PC-3 (cell line): ENCODE results near the gene CPNE7. TPM values are rescaled to one million over a fixed set of nuclear protein-coding genes. Genes with fewer than 3 reads are reported as not detected.

Source experiments
- ATAC-seq: fragments of 200-7000 bp; cut with Tn5 transposase; 2 replicates; pipeline ENCODE4 v1.9.1; 2020; ENCODE audit warnings: mild to moderate bottlenecking, moderate library complexity
- BruUV-seq: library from RNA; stranded (reverse); fragments of 400-500 nt; replicated peaks from 2 replicates; lab custom pipeline; 2021; lab: Mats Ljungman, UMichigan
- CTCF ChIA-PET: fragments of 300-600 bp; sonication (Branson Sonifier 250); formaldehyde crosslinking; loops from one replicate; lab custom pipeline; 2022; ENCODE audit warnings: antibody characterized with exemption; lab: Charles Lee
- POLR2A ChIA-PET: fragments of 300-600 bp; sonication (Branson Sonifier 250); formaldehyde crosslinking; loops from one replicate; lab custom pipeline; 2022; ENCODE audit warnings: antibody characterized with exemption; ENCODE audit not compliant: unreplicated experiment; lab: Charles Lee
- DNase-seq: peaks from one replicate; pipeline ENCODE4 v3.0.0-alpha.2; 2015
- H2AFZ ChIP-seq: fragments of 300-600 bp; sonication (generic); 2 replicates; pipeline ENCODE4 v1.6.0; 2016; ENCODE audit warnings: antibody characterized with exemption, low read length
- H3F3A ChIP-seq: fragments of 300-600 bp; sonication (generic); one replicate; pipeline ENCODE4 v1.6.0; 2017; ENCODE audit warnings: antibody characterized with exemption, low read length, control low read depth, mild to moderate bottlenecking; ENCODE audit not compliant: unreplicated experiment
- H3K27ac ChIP-seq: fragments of 300-600 bp; sonication (generic); 2 replicates; pipeline ENCODE4 v1.5.1; 2016; ENCODE audit warnings: mild to moderate bottlenecking, low read length
- H3K27me3 ChIP-seq: fragments of 300-600 bp; sonication (generic); 2 replicates; pipeline ENCODE4 v1.6.1; 2016; ENCODE audit warnings: low read length, mixed read lengths
- H3K36me3 ChIP-seq: fragments of 300-600 bp; sonication (generic); 2 replicates; pipeline ENCODE4 v1.6.1; 2016; ENCODE audit warnings: low read depth, mixed run types, low read length, mixed read lengths
- H3K4me1 ChIP-seq: fragments of 300-600 bp; sonication (generic); 2 replicates; pipeline ENCODE4 v1.5.1; 2016; ENCODE audit warnings: low read length; ENCODE audit not compliant: insufficient read depth
- H3K4me2 ChIP-seq: fragments of 300-600 bp; sonication (generic); 2 replicates; pipeline ENCODE4 v1.6.0; 2016; ENCODE audit warnings: low read length
- H3K4me3 ChIP-seq: fragments of 300-600 bp; sonication (generic); 2 replicates; pipeline ENCODE4 v1.5.1; 2016; ENCODE audit warnings: mild to moderate bottlenecking, low read length, mixed read lengths
- H3K79me2 ChIP-seq: fragments of 300-600 bp; sonication (generic); 2 replicates; pipeline ENCODE4 v1.6.1; 2017; ENCODE audit warnings: low read length, mixed read lengths
- H3K9ac ChIP-seq: fragments of 300-600 bp; sonication (generic); 2 replicates; pipeline ENCODE4 v1.6.0; 2016; ENCODE audit warnings: mild to moderate bottlenecking, low read length
- H3K9me2 ChIP-seq: fragments of 300-600 bp; sonication (generic); replicated peaks from 2 replicates; pipeline ENCODE4 v1.6.1; 2016; ENCODE audit warnings: mixed run types, low read length, mixed read lengths
- H3K9me3 ChIP-seq: fragments of 300-600 bp; sonication (generic); 2 replicates; pipeline ENCODE4 v1.6.1; 2016; ENCODE audit warnings: low read length, mixed read lengths
- H4K20me1 ChIP-seq: fragments of 300-600 bp; sonication (generic); 2 replicates; pipeline ENCODE4 v1.6.1; 2016; ENCODE audit warnings: low read length, mixed read lengths
- EZH2 ChIP-seq: fragments of 300-600 bp; sonication (generic); IDR thresholded peaks from one replicate; pipeline ENCODE4 v1.6.1; 2017; ENCODE audit warnings: antibody characterized with exemption, mild to moderate bottlenecking, low read length; ENCODE audit not compliant: unreplicated experiment
- EZH2phosphoT487 ChIP-seq: fragments of 300-600 bp; sonication (generic); IDR thresholded peaks from 2 replicates; pipeline ENCODE4 v1.6.1; 2018; ENCODE audit warnings: mild to moderate bottlenecking, antibody characterized with exemption, low read length, borderline replicate concordance
- intact Hi-C: fragments of 100-400 bp; cut with micrococcal nuclease; formaldehyde crosslinking; loops from 2 replicates; pipeline ENCODE4 v1.9.0; 2023
- total RNA-seq: library from RNA; depleted of rRNA; stranded (reverse); fragments of >200 nt; gene quantifications from 2 replicates; pipeline ENCODE4 v1.2.3, GENCODE V29; 2014
- TF ChIP-seq, protein P1 (sequence below): fragments of 300-600 bp; sonication (generic); conservative IDR thresholded peaks from 2 replicates; pipeline ENCODE4 v1.5.1; 2017; ENCODE audit warnings: antibody characterized with exemption, low read depth, mild to moderate bottlenecking, low read length

The CPNE7 gene
- total RNA-seq, 1 experiment from 2014 or later = 29.7 TPM

DNA sequence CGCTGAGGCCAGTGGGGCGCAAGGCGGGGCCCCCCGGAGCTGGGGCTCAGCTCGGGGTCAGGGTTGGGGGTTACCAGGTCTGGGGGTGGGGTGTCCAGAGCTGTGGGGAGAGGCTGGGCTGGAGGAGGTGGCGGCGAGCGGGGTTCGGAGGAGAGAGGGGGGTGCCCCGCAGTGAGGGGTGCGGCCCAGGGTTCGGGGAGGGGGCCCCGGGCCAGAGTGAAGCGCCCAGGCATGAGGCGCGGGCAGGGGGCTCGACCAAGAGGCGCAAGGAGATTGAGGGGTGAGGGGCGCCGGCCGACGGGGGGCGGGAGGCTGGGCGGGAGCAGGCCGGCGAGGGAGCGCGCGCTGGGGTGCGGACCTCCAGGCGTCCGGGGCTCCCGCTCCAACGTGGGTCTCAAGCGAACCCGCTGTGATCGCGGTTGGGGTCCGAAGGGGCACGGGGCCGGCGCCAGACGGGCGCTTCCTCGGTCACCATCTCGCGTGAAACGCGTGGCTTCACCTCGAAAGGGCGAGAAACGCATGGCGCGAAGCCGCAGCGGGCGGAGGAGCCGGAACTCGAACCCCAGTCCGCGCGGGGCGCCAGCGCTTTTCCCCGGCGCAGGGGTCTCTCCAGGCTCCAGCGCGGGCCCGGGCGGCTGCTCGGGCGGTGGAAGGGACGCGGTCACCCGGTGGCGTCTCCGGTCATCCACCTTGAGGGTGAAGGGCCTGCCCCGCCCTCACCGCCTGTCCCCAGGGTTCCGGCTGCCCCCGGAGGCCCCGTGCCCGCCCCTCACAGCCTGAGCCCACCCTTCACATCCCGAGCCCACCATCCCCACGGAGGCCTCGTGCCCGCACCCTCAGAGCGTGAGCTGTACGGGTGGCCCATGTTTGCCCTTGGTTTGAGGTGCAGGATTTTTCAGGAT is 846 bp downstream of the CPNE7 start:
- Histone ChIP-seq H3K4me3 (peak overlapping the region; percentile 72), H3K27ac (no peak overlapping the region), H3K36me3 (peaks cover 6% of the 10 kb centered on the region), H3K4me2 (peak overlapping the region; percentile 82), H2AFZ (0 out of 2 replicates have a peak overlapping the region, but pooled peaks have one; percentile 34), H3F3A (peaks cover 6% of the 10 kb centered on the region), H3K9me2 (no peaks in the 10 kb centered on the region), H3K79me2 (peaks cover 17% of the 10 kb centered on the region), H3K9ac (peak overlapping the region; percentile 76), H4K20me1 (no peaks in the 10 kb centered on the region), H3K4me1 (peaks cover 11% of the 10 kb centered on the region), H3K9me3 (no peaks in the 10 kb centered on the region), H3K27me3 (no peaks in the 10 kb centered on the region)
- TF ChIP-seq, protein P1, sequence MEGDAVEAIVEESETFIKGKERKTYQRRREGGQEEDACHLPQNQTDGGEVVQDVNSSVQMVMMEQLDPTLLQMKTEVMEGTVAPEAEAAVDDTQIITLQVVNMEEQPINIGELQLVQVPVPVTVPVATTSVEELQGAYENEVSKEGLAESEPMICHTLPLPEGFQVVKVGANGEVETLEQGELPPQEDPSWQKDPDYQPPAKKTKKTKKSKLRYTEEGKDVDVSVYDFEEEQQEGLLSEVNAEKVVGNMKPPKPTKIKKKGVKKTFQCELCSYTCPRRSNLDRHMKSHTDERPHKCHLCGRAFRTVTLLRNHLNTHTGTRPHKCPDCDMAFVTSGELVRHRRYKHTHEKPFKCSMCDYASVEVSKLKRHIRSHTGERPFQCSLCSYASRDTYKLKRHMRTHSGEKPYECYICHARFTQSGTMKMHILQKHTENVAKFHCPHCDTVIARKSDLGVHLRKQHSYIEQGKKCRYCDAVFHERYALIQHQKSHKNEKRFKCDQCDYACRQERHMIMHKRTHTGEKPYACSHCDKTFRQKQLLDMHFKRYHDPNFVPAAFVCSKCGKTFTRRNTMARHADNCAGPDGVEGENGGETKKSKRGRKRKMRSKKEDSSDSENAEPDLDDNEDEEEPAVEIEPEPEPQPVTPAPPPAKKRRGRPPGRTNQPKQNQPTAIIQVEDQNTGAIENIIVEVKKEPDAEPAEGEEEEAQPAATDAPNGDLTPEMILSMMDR = no peak
- TF ChIP-seq EZH2 (no peak), EZH2phosphoT487 (no peak)
- ATAC-seq = no peak
- ChIA-PET POLR2A (interaction anchor here (0.6 kb wide), 1 partner anchor 110 kb away, joined by 3 read pairs; the partner anchor contains the start of gene CDK10), CTCF (no interaction called here)
- intact Hi-C loops = no loop called here
- DNase-seq = no peak
- BruUV-seq = no TSS peak

GRCh38 chr16:89577055-89577759 is 1.6 kb downstream of the CPNE7 start:
- peaks cover 6% of the 10 kb centered on the region for H3F3A ChIP-seq
- no TSS peak for BruUV-seq
- H4K20me1 ChIP-seq = no peaks in the 10 kb centered on the region
- no peak for ATAC-seq
- H3K27ac ChIP-seq = no peak overlapping the region
- intact Hi-C loops = no loop called here
- no peaks in the 10 kb centered on the region for H3K9me3 ChIP-seq
- H2AFZ ChIP-seq = no peak overlapping the region
- H3K36me3 ChIP-seq = peaks cover 6% of the 10 kb centered on the region
- H3K4me3 ChIP-seq = peak overlapping the region; percentile 72; the same call in 1 of the 2 replicates
- peaks cover 19% of the 10 kb centered on the region for H3K4me1 ChIP-seq
- ChIA-PET CTCF (no interaction called here), POLR2A (no interaction called here)
- TF ChIP-seq EZH2phosphoT487 (no peak), EZH2 (no peak)
- TF ChIP-seq, protein P1 = no peak
- H3K4me2 ChIP-seq = peak overlapping the region; percentile 82
- no peak overlapping the region for H3K9ac ChIP-seq
- no peak for DNase-seq
- no peaks in the 10 kb centered on the region for H3K9me2 ChIP-seq
- H3K79me2 ChIP-seq = peaks cover 17% of the 10 kb centered on the region
- H3K27me3 ChIP-seq = no peaks in the 10 kb centered on the region
